8988T (cell line): Measurements from ENCODE around the gene SLC2A9.

ENCODE experiments used
- DNase-seq: peaks from one replicate; pipeline ENCODE4 v3.0.0; 2011

SLC2A9 gene

GRCh38 chr4:10041036-10041435 is 19.7 kb upstream of the SLC2A9 start:
- no peak for DNase-seq

GRCh38 chr4:10040049-10040892 is 19.0 kb upstream of the SLC2A9 start:
- DNase-seq = no peak

GRCh38 chr4:10036807-10037342 is 15.6 kb upstream of the SLC2A9 start:
- no peak for DNase-seq

- DNase-seq = no peak
These were observed 13.8 kb upstream of the SLC2A9 start for GRCh38 chr4:10035130-10035529.

- DNase-seq = no peak
These were observed 13.4 kb upstream of the SLC2A9 start for GRCh38 chr4:10034612-10035104.

GRCh38 chr4:10034136-10034535 is 12.8 kb upstream of the SLC2A9 start:
- DNase-seq = no peak

GRCh38 chr4:10033191-10033881 is 12.0 kb upstream of the SLC2A9 start:
- DNase-seq = no peak

- no peak for DNase-seq
These were observed 11.3 kb upstream of the SLC2A9 start for GRCh38 chr4:10032625-10033024.

- no peak for DNase-seq
These were observed 10.6 kb upstream of the SLC2A9 start for GRCh38 chr4:10031668-10032590.

GRCh38 chr4:10030972-10031667 is 9.8 kb upstream of the SLC2A9 start:
- DNase-seq = no peak

GRCh38 chr4:10029403-10029802 is 8.1 kb upstream of the SLC2A9 start:
- DNase-seq = no peak

- no peak for DNase-seq
These were observed 7.6 kb upstream of the SLC2A9 start for GRCh38 chr4:10028910-10029309.

- DNase-seq = no peak
These were observed 5.2 kb upstream of the SLC2A9 start for GRCh38 chr4:10026485-10026884.

GRCh38 chr4:10025230-10025806 is 4.0 kb upstream of the SLC2A9 start:
- DNase-seq = no peak

GRCh38 chr4:10024303-10024702 is 3.0 kb upstream of the SLC2A9 start:
- DNase-seq = no peak

- no peak for DNase-seq
These were observed 2.5 kb upstream of the SLC2A9 start for GRCh38 chr4:10023806-10024205.

- DNase-seq = no peak
These were observed 1.7 kb upstream of the SLC2A9 start for GRCh38 chr4:10023050-10023419.

- no peak for DNase-seq
These were observed 1.2 kb upstream of the SLC2A9 start for GRCh38 chr4:10022346-10023049.

GRCh38 chr4:10021653-10022023 is 341 bp upstream of the SLC2A9 start:
- DNase-seq = no peak

GRCh38 chr4:10020106-10020505 is 1.2 kb downstream of the SLC2A9 start:
- DNase-seq = no peak

GRCh38 chr4:10019521-10020051 is 1.7 kb downstream of the SLC2A9 start:
- no peak for DNase-seq
